ENCODE results near the gene GMEB2. TPM values are rescaled to one million over a fixed set of nuclear protein-coding genes. Genes with fewer than 3 reads are reported as not detected.

Gene GMEB2
- total RNA-seq, 2 donors from 2014 or later: 18.4 to 27.9 TPM

GRCh38 chr20:63668351-63668750 is 41.5 kb upstream of the GMEB2 start:
- 95% methylated on average over 11 of the region's 11 CpGs for WGBS
- Histone ChIP-seq H3K27me3 (replicated peaks; ENCODE audit: insufficient read depth) (no peaks in the 10 kb centered on the region), H3K4me3 (no peak overlapping the region), H3K36me3 (peaks cover 0 to 9% of the 10 kb centered on the region in 2 donors), H3K9me3 (no peaks in the 10 kb centered on the region), H3K27ac (no peak overlapping the region), H3K4me1 (replicated peaks) (no peaks in the 10 kb centered on the region)
- DNase-seq (ENCODE audit: low spot score): no peak
- no peak for TF ChIP-seq POLR2A (IDR thresholded peaks at IDR 0.05)
- no peak for TF ChIP-seq CTCF (IDR thresholded peaks at IDR 0.05)
- no peak for TF ChIP-seq POLR2AphosphoS5 (IDR thresholded peaks at IDR 0.05)
- intact Hi-C loops (cut with DNase I): no loop called here

GRCh38 chr20:63667858-63668257 is 41.0 kb upstream of the GMEB2 start:
- no peaks in the 10 kb centered on the region for H3K4me1 ChIP-seq (replicated peaks)
- H3K9me3 ChIP-seq: no peaks in the 10 kb centered on the region
- WGBS: 94% methylated on average over 16 of the region's 16 CpGs
- H3K36me3 ChIP-seq: peaks cover under 1 to 9% of the 10 kb centered on the region in 2 donors
- intact Hi-C loops (cut with DNase I): no loop called here
- no peaks in the 10 kb centered on the region for H3K27me3 ChIP-seq (replicated peaks; ENCODE audit: insufficient read depth)
- no peak overlapping the region for H3K4me3 ChIP-seq
- no peak overlapping the region for H3K27ac ChIP-seq
- DNase-seq (ENCODE audit: low spot score): no peak
- TF ChIP-seq POLR2A (IDR thresholded peaks at IDR 0.05) (no peak), CTCF (IDR thresholded peaks at IDR 0.05) (no peak), POLR2AphosphoS5 (IDR thresholded peaks at IDR 0.05) (no peak)

DNA sequence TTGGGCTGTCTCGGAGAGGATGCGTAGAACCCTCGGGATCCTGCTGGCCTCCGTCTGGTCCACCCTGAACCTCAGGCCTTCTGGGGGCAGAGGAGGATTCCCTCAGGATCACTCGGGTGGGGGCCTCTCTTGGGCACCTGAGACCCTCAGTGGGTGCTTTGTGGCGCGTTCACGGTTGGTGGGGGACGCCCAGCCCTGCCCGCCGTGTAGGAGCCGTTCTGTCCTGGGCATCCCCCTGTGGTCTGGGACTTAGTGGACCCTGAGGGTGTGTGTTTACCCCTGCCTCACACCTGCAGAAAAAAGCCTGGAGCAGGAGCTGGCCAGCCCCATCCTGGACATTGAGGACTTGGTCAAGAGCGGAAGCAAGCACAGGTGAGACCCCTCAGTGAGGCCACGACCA is 38.8 kb upstream of the GMEB2 start:
- Histone ChIP-seq H3K9me3 (no peaks in the 10 kb centered on the region), H3K36me3 (peaks cover 5 to 9% of the 10 kb centered on the region in 2 donors), H3K4me1 (replicated peaks) (no peaks in the 10 kb centered on the region), H3K4me3 (no peak overlapping the region), H3K27me3 (replicated peaks; ENCODE audit: insufficient read depth) (no peaks in the 10 kb centered on the region), H3K27ac (no peak overlapping the region)
- DNase-seq (ENCODE audit: low spot score): no peak
- intact Hi-C loops (cut with DNase I): no loop called here
- TF ChIP-seq POLR2A (IDR thresholded peaks at IDR 0.05) (no peak), CTCF (IDR thresholded peaks at IDR 0.05) (no peak), POLR2AphosphoS5 (IDR thresholded peaks at IDR 0.05) (no peak)
- 92% methylated on average over 14 of the region's 14 CpGs for WGBS

- intact Hi-C loops (cut with DNase I): no loop called here
- 55% methylated on average over 16 of the region's 18 CpGs for WGBS
- Histone ChIP-seq H3K9me3 (no peaks in the 10 kb centered on the region), H3K27me3 (replicated peaks; ENCODE audit: insufficient read depth) (no peaks in the 10 kb centered on the region), H3K4me3 (no peak overlapping the region), H3K4me1 (replicated peaks) (no peaks in the 10 kb centered on the region), H3K27ac (no peak overlapping the region), H3K36me3 (peaks cover 5 to 9% of the 10 kb centered on the region in 2 donors)
- no peak for TF ChIP-seq POLR2A (IDR thresholded peaks at IDR 0.05)
- TF ChIP-seq CTCF (IDR thresholded peaks at IDR 0.05): no peak
- TF ChIP-seq POLR2AphosphoS5 (IDR thresholded peaks at IDR 0.05): no peak
- DNase-seq (ENCODE audit: low spot score): no peak
Observed at GRCh38 chr20:63664861-63665594, 38.1 kb upstream of the GMEB2 start.
